ENCODE measurements around the gene DPT. TPM values are rescaled to one million over a fixed set of nuclear protein-coding genes. Genes with fewer than 3 reads are reported as not detected.

DPT gene
- total and polyA plus RNA-seq, 2 of the 4 experiments (the other 2 are of a cell fraction) = not detected

- in situ Hi-C loops (cut with MboI; ENCODE audit: low sequenced_read_pairs) = no loop called here
- no peak overlapping the region for H3K18ac ChIP-seq (ENCODE audit: low read depth, low read length)
Measured at GRCh38 chr1:168774241-168774640, 45.2 kb upstream of the DPT start.

More at GRCh38 chr1:168774241-168774640, 45.2 kb upstream of the DPT start:
- Histone ChIP-seq H3K4me2 (ENCODE audit: low read depth, low read length) (no peak overlapping the region), H3K4ac (ENCODE audit: low read depth, low read length) (no peak overlapping the region), H3K9me3 (ENCODE audit: control insufficient read depth, insufficient read depth, low read length) (no peaks in the 10 kb centered on the region), H2BK5ac (ENCODE audit: low read depth, low read length, poor library complexity, severe bottlenecking) (no peak overlapping the region), H2BK120ac (ENCODE audit: low read depth, low read length) (no peak overlapping the region), H3K14ac (replicated peaks; ENCODE audit: low read depth, low read length) (no peak overlapping the region), H2BK15ac (ENCODE audit: low read depth, low read length) (no peak overlapping the region), H3K27me3 (ENCODE audit: control insufficient read depth, insufficient read depth, low read length) (no peaks in the 10 kb centered on the region), H2AK9ac (replicated peaks; ENCODE audit: low read depth, low read length, poor library complexity) (no peak overlapping the region), H3K9ac (ENCODE audit: low read depth, low read length) (no peak overlapping the region), H3K36me3 (ENCODE audit: control insufficient read depth, insufficient read depth, low read length) (no peaks in the 10 kb centered on the region), H3K23ac (ENCODE audit: low read depth, low read length) (no peak overlapping the region), H4K91ac (ENCODE audit: insufficient read depth, low read depth, low read length) (no peak overlapping the region), H4K20me1 (ENCODE audit: insufficient read depth, low read length) (no peaks in the 10 kb centered on the region), H3K4me1 (ENCODE audit: control insufficient read depth, insufficient read depth, low read length) (no peaks in the 10 kb centered on the region), H2AFZ (replicated peaks; ENCODE audit: low read length, poor library complexity) (no peak overlapping the region), H3K27ac (ENCODE audit: insufficient read depth, low read length) (no peak overlapping the region), H3K79me1 (ENCODE audit: low read depth in 1 of 2, low read length in 2 of 2) (no peaks in the 10 kb centered on the region), H2AK5ac (ENCODE audit: low read depth, low read length) (no peak overlapping the region), H3K56ac (ENCODE audit: extremely low read depth, insufficient read depth, low read length) (no peak overlapping the region), H4K5ac (ENCODE audit: low read depth, low read length) (no peak overlapping the region), H3K9me1 (ENCODE audit: insufficient read depth, low read length) (no peaks in the 10 kb centered on the region), H2BK20ac (ENCODE audit: low read depth, low read length) (no peak overlapping the region), H3K4me3 (ENCODE audit: insufficient read depth, low read depth, low read length) (no peak overlapping the region), H4K8ac (ENCODE audit: low read depth in 2 of 2, low read length in 2 of 2) (no peak overlapping the region)
- intact Hi-C loops (cut with micrococcal nuclease) (no loop called here), dilution Hi-C loops (cut with HindIII; ENCODE audit: low sequenced_read_pairs, unreplicated experiment) (no loop called here)
- no TSS peak for BruUV-seq (replicated peaks)
- ATAC-seq (ENCODE audit: low read depth) (no peak), DNase-seq (no peak)
- CTCF ChIA-PET = interaction anchor here (0.8 to 1.1 kb wide), 2 partner anchors 10 to 59 kb away, joined by 3 to 4 read pairs; no protein-coding TSS in a partner anchor
- POLR2A ChIA-PET (ENCODE audit: unreplicated experiment) = no interaction called here
- no CpG with 5 or more reads among the region's 1 CpG for WGBS, 2 experiments (ENCODE audit: extremely low coverage in 2 of 2, insufficient read length in 1 of 2)
- TF ChIP-seq POLR2A (IDR thresholded peaks at IDR 0.05; ENCODE audit: low read depth, low read length) (no peak), SMC3 (IDR thresholded peaks at IDR 0.05; ENCODE audit: low read depth, low read length) (no peak), USF2 (IDR thresholded peaks at IDR 0.05; ENCODE audit: low read depth, low read length) (no peak), CEBPB (IDR thresholded peaks at IDR 0.05; ENCODE audit: low read depth, low read length) (no peak), FOS (IDR thresholded peaks at IDR 0.05; ENCODE audit: low read depth, low read length) (no peak), BHLHE40 (IDR thresholded peaks at IDR 0.05; ENCODE audit: low read depth, low read length) (no peak), MXI1 (IDR thresholded peaks at IDR 0.05; ENCODE audit: borderline replicate concordance, low read depth, low read length) (no peak), RFX5 (IDR thresholded peaks at IDR 0.05; ENCODE audit: low read depth, low read length) (no peak), ELK1 (IDR thresholded peaks at IDR 0.05; ENCODE audit: borderline replicate concordance, low read depth, low read length) (no peak), CTCF (conservative IDR thresholded peaks at IDR 0.05; ENCODE audit: low read depth, low read length) (no peak), RAD21 (IDR thresholded peaks at IDR 0.05; ENCODE audit: low read length) (no peak)
